ENCODE measurements around the gene PIK3CB.
"Not testable (repeated sequence)": the region's sequence is repeated elsewhere in the genome, so short reads cannot be mapped to it uniquely, and the experiment has no call there.

The PIK3CB gene

GRCh38 chr3:138834596-138835396 is at the start of gene PIK3CB:
Gene PIK3CB (minus strand): TSS chr3:138834928. CDS start chr3:138759343, 75,585 bp downstream.
- peak; percentile 83 for DNase-seq

DNA sequence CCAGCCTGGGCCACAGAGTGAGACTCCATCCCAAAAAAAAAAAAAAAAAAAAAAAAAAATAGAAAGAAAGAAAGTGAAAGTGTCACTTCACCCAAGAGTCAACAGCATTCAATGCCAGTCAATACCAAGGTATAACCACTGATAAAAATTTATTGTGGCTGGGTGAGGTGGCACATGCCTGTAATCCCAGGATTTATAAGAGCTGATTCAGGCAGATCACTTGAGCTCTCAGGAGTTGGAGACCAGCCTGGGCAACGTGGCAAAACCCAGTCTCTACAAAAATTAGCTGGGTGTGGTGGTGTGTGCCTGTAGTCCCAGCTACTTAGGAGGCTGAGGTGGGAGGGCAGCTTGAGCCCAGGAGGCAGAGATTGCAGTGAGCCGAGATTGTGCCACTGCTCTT is 46.5 kb upstream of the PIK3CB start:
- DNase-seq, result no peak

DNA sequence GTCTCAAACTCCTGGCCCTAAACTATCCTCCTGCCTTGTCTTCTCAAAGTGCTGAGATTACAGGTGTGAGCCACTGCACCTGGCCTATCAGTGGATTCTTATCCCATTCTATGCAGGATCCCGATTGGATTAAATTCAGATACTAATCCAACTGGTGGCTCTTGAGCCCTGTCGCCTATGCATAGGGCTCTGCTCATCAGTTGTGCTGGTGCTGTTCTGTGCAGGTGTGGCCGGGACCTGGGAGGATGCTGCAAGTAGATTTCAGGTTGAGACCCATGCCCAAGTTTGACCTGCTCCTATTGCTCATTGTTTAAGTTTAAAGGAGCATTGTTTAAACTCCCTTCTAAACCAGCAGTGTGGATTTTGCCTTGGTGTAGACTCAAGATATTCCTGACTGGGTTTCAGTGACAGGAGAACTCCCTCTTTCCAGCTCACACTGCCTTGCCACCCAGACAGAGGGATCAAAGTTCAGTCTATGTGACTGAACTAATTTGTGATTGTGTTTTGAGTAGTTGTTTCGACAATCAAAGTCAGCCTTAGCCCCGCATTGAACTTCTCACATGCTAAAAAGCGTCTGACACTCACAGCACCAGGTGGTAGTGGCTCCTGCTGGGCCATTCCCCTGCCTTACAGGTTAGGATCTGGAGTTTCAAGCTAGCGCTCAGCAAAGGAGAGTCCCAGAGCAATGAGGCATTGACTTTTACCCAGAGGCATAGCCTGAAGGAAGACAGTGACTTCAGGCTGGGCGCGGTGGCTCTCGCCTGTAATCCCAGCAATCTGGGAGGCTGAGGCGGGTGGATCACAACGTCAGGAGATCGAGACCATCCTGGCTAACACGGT is 45.0 kb upstream of the PIK3CB start:
- DNase-seq, result no peak

GRCh38 chr3:138877226-138877625 is 42.5 kb upstream of the PIK3CB start:
- no peak for DNase-seq

DNA sequence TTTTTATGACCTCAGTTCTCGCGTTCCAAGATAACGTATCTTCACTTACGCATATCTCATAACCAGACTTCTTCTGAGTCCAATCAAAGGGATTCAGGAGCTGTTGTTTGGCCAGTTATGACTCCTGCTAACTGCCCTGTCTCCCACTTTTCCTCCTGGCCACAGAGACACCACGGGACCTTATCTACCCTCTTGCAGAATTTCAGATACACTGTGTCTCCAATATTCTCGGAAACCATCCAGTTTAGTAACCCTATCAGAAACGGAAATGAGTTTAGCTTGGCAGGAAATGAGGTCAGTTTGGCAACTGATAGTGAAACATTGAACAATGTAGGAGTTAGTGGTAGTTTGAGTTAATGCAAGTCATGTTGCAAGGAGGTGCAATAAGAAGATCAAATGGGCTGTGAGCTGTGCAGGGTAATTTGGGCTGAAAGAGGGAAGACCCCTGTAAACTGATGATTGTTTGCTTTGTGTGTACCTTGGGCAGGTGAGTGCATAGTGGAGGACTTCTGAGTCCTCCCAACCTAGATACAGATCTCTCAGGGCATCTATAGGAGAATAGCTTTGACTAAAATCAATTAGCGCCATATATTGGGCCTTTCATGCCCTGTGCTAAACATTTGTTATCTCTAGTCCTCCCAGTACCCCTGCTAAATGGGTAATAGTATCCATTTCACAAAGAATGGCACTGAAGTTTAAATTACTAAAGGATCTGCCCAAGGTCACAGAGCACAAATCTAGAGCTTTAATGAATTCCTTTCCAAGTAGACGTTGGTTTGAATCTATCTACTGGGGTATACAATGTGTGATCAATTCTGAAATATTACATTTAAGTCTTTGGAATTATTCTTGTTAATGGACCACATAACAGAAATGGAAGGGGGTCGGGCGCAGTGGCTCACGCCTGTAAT is 41.3 kb upstream of the PIK3CB start:
- no peak for DNase-seq

DNA sequence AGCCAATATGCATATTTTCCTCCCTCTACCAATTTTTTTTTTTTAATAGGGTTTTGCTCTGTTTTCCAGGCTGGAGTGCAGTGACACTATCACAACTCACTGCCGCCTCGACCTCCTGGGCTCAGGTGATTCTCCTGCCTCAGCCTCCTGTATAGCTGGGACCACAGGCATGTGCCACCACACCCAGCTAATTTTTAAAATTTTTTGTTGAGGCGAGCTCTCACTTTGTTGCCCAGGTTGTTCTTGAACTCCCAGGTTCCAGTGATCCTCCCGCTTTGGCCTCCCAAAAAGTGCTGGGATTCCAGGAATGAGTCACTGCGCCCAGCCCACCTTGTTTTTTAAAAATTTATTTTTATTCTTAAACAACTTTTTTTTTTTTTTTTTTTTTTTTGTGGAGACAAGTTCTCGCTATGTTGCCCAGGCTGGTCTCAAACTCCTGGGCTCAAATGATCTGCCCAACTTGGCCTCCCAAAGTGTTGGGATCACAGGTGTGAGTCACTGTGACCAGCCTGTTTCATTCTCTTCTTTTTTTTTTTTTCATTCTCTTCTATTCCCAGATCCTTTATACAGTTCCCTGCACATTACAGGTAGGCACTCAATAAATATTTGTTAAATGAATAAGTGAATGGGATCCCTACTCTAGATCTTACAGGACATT is 40.5 kb upstream of the PIK3CB start:
- DNase-seq, result no peak

GRCh38 chr3:138873471-138874278 is 38.9 kb upstream of the PIK3CB start:
- DNase-seq, result no peak

DNA sequence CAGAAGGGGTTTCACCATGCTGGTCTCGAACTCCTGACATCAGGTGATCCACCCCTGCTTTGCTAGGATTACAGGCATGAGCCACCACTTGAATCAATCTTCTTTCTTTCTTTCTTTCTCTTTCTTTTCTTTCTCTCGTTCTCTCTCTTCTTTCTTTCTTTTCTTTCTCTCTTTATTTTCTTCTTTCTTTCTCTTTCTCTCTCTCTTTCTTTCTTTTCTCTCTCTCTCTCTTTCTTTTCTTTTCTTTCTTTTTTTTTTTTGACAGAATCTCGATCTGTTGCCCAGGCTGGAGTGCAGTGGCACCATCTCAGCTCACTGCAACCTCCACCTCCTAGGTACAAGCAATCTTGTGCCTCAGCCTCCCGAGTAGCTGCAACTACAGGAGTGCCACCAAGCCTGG is 37.9 kb upstream of the PIK3CB start:
- DNase-seq, result no peak

DNA sequence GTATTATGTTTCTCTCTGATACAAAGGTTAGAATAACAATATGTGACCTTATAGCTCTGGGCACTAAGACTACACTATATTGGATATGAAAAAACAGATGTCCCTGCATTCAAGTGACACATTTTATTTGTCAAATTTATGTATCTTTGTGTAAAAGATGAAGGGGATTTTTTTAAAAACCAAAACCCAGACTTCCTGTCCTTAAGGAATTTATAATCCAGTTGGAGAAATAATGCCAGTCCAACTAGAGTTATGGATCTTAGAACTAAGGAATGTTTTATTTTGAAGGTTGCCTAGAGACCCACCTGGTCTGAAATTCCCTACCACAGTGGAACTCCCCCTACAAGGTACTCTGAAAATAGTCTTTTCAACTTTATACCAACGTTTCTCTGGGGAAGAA is 33.3 kb upstream of the PIK3CB start:
- DNase-seq, result no peak

DNA sequence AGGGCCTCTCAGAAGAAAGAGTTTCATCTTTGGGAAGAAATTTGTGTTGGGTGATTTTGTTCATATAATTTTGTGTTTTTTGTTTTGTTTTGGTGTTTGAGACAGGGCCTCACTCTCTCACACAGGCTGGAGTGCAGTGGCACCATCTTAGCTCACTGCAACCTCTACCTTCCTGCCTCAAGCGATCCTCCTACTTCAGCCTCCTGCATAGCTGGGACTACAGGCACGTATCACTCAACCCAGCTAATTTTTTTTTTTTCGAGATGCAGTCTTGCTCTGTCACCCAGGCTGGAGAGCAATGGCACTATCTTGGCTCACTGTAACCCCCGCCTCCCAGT is 29.0 kb upstream of the PIK3CB start:
- no peak for DNase-seq

- DNase-seq, result no peak
Observed at GRCh38 chr3:138862924-138863775, 28.4 kb upstream of the PIK3CB start.

GRCh38 chr3:138862531-138862923 is 27.8 kb upstream of the PIK3CB start:
- DNase-seq, result no peak

- DNase-seq, result no peak
Observed at GRCh38 chr3:138861798-138862197, 27.1 kb upstream of the PIK3CB start.

- no peak for DNase-seq
Observed at GRCh38 chr3:138856799-138857198, 22.1 kb upstream of the PIK3CB start.

DNA sequence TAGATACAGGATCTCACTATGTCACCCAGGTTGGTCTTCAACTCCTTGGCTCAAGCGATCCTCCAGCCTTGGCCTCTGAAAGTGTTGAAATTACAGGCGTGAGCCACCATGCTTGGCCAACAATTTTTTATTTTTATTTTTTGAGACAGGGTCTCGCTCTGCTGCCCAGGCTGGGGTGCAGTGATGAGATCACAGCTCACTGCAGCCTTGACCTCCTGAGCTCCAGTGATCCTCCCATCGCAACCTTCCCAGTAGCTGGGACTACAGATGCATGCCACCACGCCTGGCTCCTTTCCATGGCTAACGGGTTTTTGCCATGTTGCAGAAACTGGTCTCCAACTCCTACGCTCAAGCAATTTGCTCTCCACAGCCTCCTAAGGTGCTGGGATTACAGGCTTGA is 20.2 kb upstream of the PIK3CB start:
- no peak for DNase-seq

DNA sequence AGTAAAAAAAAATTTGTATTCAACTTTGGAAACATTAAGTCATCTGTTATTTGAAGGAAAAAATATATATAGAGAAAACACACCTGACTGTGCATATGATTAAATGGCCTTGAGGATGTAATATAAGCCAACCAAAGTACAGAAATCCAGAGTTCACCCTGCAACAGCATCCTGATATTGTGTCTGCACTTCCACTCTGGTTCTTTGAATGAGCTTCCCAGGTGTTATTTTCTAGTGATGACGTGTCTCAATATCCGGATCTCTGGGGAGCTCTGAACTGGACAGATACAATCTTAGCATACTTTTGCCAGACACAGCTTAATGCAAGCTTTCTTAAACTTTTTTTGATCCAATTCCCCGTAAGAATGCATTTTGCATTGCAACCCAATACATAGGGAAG is 19.5 kb upstream of the PIK3CB start:
- DNase-seq, result no peak

DNA sequence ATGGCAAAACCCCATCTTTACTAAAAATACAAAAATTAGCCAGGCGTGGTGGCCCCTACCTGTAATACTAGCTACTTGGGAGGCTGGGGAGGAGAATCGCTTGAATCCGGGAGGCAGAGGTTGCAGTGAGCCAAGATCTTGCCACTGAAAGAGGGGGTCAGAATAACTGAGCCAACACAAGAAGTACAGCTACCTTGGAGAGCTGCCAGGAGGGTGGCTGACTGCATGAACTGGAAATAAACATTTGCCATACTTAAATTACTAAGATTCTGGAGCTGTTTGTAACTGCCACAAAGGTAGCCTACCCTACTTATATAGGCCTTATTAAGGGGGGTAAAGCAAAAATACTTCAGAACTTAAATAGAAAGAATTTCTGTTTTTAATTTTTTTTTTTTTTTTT is 15.4 kb upstream of the PIK3CB start:
- DNase-seq, result no peak

DNA sequence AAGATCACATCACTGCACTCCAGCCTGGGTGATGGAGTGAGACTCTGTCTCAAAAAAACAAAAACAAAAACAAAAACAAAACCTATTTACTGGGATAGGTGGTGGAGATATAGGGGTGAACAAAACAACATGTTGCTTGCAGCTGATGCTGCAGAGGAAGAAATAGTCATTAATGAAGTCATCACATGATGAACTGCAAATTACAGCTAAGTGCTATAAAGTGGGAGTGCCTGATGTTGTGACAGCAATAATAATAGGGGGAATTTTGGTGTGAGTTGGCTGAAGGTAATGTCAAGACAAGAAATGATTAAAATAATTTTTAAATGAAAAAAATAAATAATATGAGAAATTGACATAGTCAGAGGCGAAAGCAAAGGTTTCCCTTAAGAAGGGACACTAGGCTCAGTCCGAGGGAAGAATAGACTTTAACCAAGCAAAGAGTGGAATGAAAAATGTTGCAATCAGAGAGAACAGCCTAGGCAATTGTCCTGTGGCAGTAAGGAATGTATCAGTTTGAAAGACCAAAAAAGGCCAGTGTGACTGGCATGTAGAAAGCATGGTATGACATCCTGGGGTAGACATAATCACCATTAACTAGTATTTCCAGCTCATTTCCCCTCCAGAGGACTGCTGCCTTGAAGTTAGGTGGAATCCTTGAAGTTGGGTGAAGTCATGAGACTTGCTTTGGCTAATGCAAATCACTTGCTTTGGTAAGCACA is 14.7 kb upstream of the PIK3CB start:
- DNase-seq, result no peak

GRCh38 chr3:138848696-138849095 is 14.0 kb upstream of the PIK3CB start:
- no peak for DNase-seq

DNA sequence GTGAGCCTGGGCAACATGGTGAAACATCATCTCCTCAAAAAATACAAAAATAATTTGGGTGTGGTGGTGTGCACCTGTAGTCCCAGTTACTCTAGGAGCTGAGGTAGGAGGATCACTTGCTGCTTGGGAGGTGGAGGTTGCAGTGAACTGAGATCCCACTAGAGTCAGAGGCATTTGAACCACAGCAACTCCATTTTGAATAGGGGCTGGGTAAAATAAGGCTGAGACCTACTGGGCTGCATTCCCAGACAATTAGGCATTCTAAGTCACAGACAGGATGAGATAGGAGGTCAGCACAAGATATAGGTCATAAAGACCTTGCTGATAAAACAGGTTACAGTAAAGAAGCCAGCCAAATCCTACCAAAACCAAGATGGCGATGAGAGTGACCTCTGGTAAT is 12.1 kb upstream of the PIK3CB start:
- DNase-seq, result not testable (repeated sequence)

Data from NCI-H1694 treated with DMSO at 0.1 percent for 48 hours (cell line).